ENCODE results near the gene HIVEP2. TPM values are rescaled to one million over a fixed set of nuclear protein-coding genes. Genes with fewer than 3 reads are reported as not detected.

HIVEP2 gene
- total RNA-seq, 1 experiment from 2014 or later: 10.3 TPM

DNA sequence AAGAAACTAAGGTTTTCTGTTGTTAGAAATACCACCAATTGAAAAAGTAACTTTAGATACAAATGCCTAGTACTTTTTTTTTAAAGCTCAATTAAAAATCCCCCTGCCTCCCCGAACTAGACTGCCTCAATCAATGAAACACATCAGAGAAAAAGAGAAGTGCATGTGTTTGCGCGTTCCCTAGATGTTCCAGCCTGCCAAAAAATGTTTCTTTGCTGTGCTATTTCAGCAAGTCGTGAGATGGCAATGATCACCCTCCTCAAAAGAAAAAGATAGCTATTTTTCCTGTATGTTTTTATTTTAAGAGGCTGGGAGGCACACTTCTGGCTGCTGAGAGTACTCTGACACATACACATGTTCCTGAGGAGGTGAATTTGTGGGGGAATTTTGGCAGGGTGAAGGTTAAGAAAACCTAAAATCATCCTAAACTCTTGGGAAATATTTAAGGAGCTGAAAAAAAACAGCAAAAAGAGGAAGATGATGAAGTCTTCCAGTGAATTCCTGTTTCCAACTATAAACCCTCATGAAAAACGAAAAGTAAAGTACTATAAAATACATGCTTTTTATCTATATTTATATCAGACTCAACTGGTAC lies 114.8 kb downstream of the HIVEP2 start:
- Histone ChIP-seq H3K9me3 (ENCODE audit: control insufficient read depth, insufficient read depth, low read depth, low read length) (no peaks in the 10 kb centered on the region), H3K27me3 (ENCODE audit: control insufficient read depth, insufficient read depth, low read length) (no peaks in the 10 kb centered on the region), H3K4me3 (ENCODE audit: low read depth in 2 of 2, low read length in 2 of 2) (no peak overlapping the region), H3K36me3 (ENCODE audit: control insufficient read depth, insufficient read depth, low read length) (no peaks in the 10 kb centered on the region), H3K4me1 (ENCODE audit: control insufficient read depth, insufficient read depth, low read length) (no peaks in the 10 kb centered on the region; the same call in 1 of the 2 replicates), H3K27ac (ENCODE audit: low read length) (no peak overlapping the region)
- ChIA-PET POLR2A (no interaction called here), CTCF (no interaction called here)
- ATAC-seq (no peak), DNase-seq (ENCODE audit: low read depth, low spot score) (no peak)
- intact Hi-C loops (cut with micrococcal nuclease; ENCODE audit: unreplicated experiment): no loop called here
- in situ Hi-C loops (cut with HindIII; ENCODE audit: low pct_unique_long_range_greater_than_20kb, low sequenced_read_pairs): no loop called here
- no TSS peak for BruUV-seq (replicated peaks)
- no peak for TF ChIP-seq POLR2AphosphoS5 (IDR thresholded peaks at IDR 0.05; ENCODE audit: low read depth, low read length)
- no peak for TF ChIP-seq SIN3A (IDR thresholded peaks at IDR 0.05; ENCODE audit: borderline replicate concordance, insufficient read depth, low read depth, low read length)
- TF ChIP-seq TCF7L2 (IDR thresholded peaks at IDR 0.05; ENCODE audit: low read depth, low read length): no peak
- no peak for TF ChIP-seq REST (IDR thresholded peaks at IDR 0.05; ENCODE audit: insufficient read depth in 1 of 2, low read depth in 2 of 2, low read length in 1 of 2)
- TF ChIP-seq CTCF (IDR thresholded peaks at IDR 0.05): no peak

- ATAC-seq: no peak
- Histone ChIP-seq H3K36me3 (ENCODE audit: control insufficient read depth, insufficient read depth, low read length) (no peaks in the 10 kb centered on the region), H3K4me1 (ENCODE audit: control insufficient read depth, insufficient read depth, low read length) (no peaks in the 10 kb centered on the region; the same call in 1 of the 2 replicates), H3K9me3 (ENCODE audit: control insufficient read depth, insufficient read depth, low read depth, low read length) (no peaks in the 10 kb centered on the region), H3K27me3 (ENCODE audit: control insufficient read depth, insufficient read depth, low read length) (no peaks in the 10 kb centered on the region), H3K27ac (ENCODE audit: low read length) (no peak overlapping the region), H3K4me3 (ENCODE audit: low read depth in 2 of 2, low read length in 2 of 2) (no peak overlapping the region)
- CTCF ChIA-PET: no interaction called here
- intact Hi-C loops (cut with micrococcal nuclease; ENCODE audit: unreplicated experiment) (no loop called here), in situ Hi-C loops (cut with HindIII; ENCODE audit: low pct_unique_long_range_greater_than_20kb, low sequenced_read_pairs) (no loop called here)
- TF ChIP-seq TCF7L2 (IDR thresholded peaks at IDR 0.05; ENCODE audit: low read depth, low read length) (no peak), SIN3A (IDR thresholded peaks at IDR 0.05; ENCODE audit: borderline replicate concordance, insufficient read depth, low read depth, low read length) (no peak), POLR2AphosphoS5 (IDR thresholded peaks at IDR 0.05; ENCODE audit: low read depth, low read length) (no peak), CTCF (IDR thresholded peaks at IDR 0.05) (no peak), REST (IDR thresholded peaks at IDR 0.05; ENCODE audit: insufficient read depth in 1 of 2, low read depth in 2 of 2, low read length in 1 of 2) (no peak)
- BruUV-seq (replicated peaks): no TSS peak
- POLR2A ChIA-PET: no interaction called here
- DNase-seq (ENCODE audit: low read depth, low spot score): no peak
Measured at GRCh38 chr6:142829556-142829955, 115.4 kb downstream of the HIVEP2 start.

Measured in Panc1 (cell line).